Left ventricle myocardium superior (tissue), 1 donor: Measurements from ENCODE around the gene SMDT1. TPM values are rescaled to one million over a fixed set of nuclear protein-coding genes. Genes with fewer than 3 reads are reported as not detected.
"Not testable (repeated sequence)": the region's sequence is repeated elsewhere in the genome, so short reads cannot be mapped to it uniquely, and the experiment has no call there.

Experiments used
- ATAC-seq: fragments of 200-7000 bp; cut with Tn5 transposase; one replicate; pipeline ENCODE4 v1.9.1; 2020; ENCODE audit warnings: mild to moderate bottlenecking, moderate library complexity
- DNase-seq: peaks from one replicate; pipeline ENCODE4 v3.0.0-alpha.2; 2020
- intact Hi-C: fragments of 100-400 bp; cut with micrococcal nuclease; formaldehyde crosslinking; loops from one replicate; pipeline ENCODE4 v1.11.0; 2022
- total RNA-seq: library from RNA; stranded (reverse); fragmentation: NEBNext Ultra II Directional; extraction: Animal tissue kit (Norgen Biotek cat#: 25700); gene quantifications from one replicate; pipeline ENCODE4 v1.2.1, GENCODE V29; 2021
- donor health status: DM: no; HTN: yes; CAD: no; lungs with severe emphysema.

The SMDT1 gene
- total RNA-seq, 1 donor from 2014 or later = 165 TPM

GRCh38 chr22:42069801-42070516, 9.5 kb upstream of the SMDT1 start:
- intact Hi-C loops = no loop called here
- DNase-seq (no peak), ATAC-seq (peak; percentile 7)

GRCh38 chr22:42070517-42071422, 8.7 kb upstream of the SMDT1 start, which contains the start of gene NAGA:
Gene NAGA, minus strand, starts transcription at chr22:42070812. Its CDS starts 515 bp downstream, at chr22:42070297.
- peak; percentile 94 for ATAC-seq
- intact Hi-C loops = no loop called here

GRCh38 chr22:42071508-42071907, 8.0 kb upstream of the SMDT1 start:
- intact Hi-C loops, ATAC-seq, DNase-seq: not testable (repeated sequence)

More at GRCh38 chr22:42070517-42071422, 8.7 kb upstream of the SMDT1 start, which contains the start of gene NAGA:
- DNase-seq = peak; percentile 98

- peak; percentile 33 for ATAC-seq
- no peak for DNase-seq
- intact Hi-C loops = no loop called here
These were observed 6.7 kb upstream of the SMDT1 start for GRCh38 chr22:42072606-42073330.

GRCh38 chr22:42073621-42074041, 5.9 kb upstream of the SMDT1 start:
- ATAC-seq = no peak
- intact Hi-C loops = no loop called here

GRCh38 chr22:42074132-42074811, 5.2 kb upstream of the SMDT1 start, which contains the start of gene PHETA2:
Gene PHETA2, plus strand, starts transcription at chr22:42074248. Its CDS starts 3,046 bp downstream, at chr22:42077294.
- intact Hi-C loops = no loop called here
- ATAC-seq (peak; percentile 2), DNase-seq (peak; percentile 75)

More at GRCh38 chr22:42073621-42074041, 5.9 kb upstream of the SMDT1 start:
- DNase-seq = no peak

GRCh38 chr22:42074846-42075676, 4.4 kb upstream of the SMDT1 start:
- DNase-seq (no peak), ATAC-seq (no peak)
- intact Hi-C loops = no loop called here

GRCh38 chr22:42076764-42077485, 2.6 kb upstream of the SMDT1 start:
- intact Hi-C loops = no loop called here
- DNase-seq (no peak), ATAC-seq (no peak)

- ATAC-seq (no peak), DNase-seq (no peak)
- intact Hi-C loops = no loop called here
These were observed 1.9 kb upstream of the SMDT1 start for GRCh38 chr22:42077486-42078125.

GRCh38 chr22:42078469-42079318, 806 bp upstream of the SMDT1 start:
- ATAC-seq = peak; percentile 21
- intact Hi-C loops = no loop called here
- no peak for DNase-seq

GRCh38 chr22:42080287-42080686, 787 bp downstream of the SMDT1 start:
- ATAC-seq (peak; percentile 5), DNase-seq (no peak)
- intact Hi-C loops = no loop called here

- intact Hi-C loops = no loop called here
- DNase-seq = no peak
- no peak for ATAC-seq
These were observed 3.6 kb downstream of the SMDT1 start for GRCh38 chr22:42083119-42083518.

- intact Hi-C loops = no loop called here
- DNase-seq (no peak), ATAC-seq (no peak)
These were observed 5.4 kb downstream of the SMDT1 start for GRCh38 chr22:42084874-42085273.

GRCh38 chr22:42086051-42086450, 6.6 kb downstream of the SMDT1 start:
- ATAC-seq (no peak), DNase-seq (no peak)
- intact Hi-C loops = no loop called here

GRCh38 chr22:42090596-42091454, 11.3 kb downstream of the SMDT1 start, which contains the start of gene NDUFA6:
Gene NDUFA6, minus strand, starts transcription at chr22:42090772. Its CDS starts 28 bp downstream, at chr22:42090744.
- intact Hi-C loops = no loop called here
- ATAC-seq (peak; percentile 96), DNase-seq (peak; percentile 99)
